K562 (cell line): ENCODE measurements around the gene SGPP2. TPM values are rescaled to one million over a fixed set of nuclear protein-coding genes. Genes with fewer than 3 reads are reported as not detected.

ENCODE experiments used
- ATAC-seq: fragments of 200-7000 bp; cut with Tn5 transposase; 3 replicates; pipeline ENCODE4 v1.9.1; 2020; ENCODE audit warnings: moderate library complexity
- BruUV-seq: library from RNA; stranded (reverse); fragments of 400-500 nt; replicated peaks from 2 replicates; lab custom pipeline; 2021; lab: Mats Ljungman, UMichigan
- CTCF ChIA-PET: fragments of 300-600 bp; formaldehyde crosslinking; extraction: SDS; loops from one replicate; lab custom pipeline; 2021; ENCODE audit warnings: low intra/inter-chr PET ratio; lab: Yijun Ruan, JAX
- POLR2A ChIA-PET: fragments of 300-600, 350-650 bp; sonication (Branson Sonifier 250); formaldehyde crosslinking; extraction: SDS; loops from one replicate; lab custom pipeline; 2021; ENCODE audit warnings: antibody characterized with exemption, inconsistent platforms; lab: Yijun Ruan, JAX
- DNase-seq, 4 experiments: peaks; one replicate each; pipeline versions ENCODE4 v3.0.0 to v3.0.0-alpha.2; 2011 to 2018; ENCODE audit warnings: low spot score in 3 of 4, mixed read lengths in 3 of 4; ENCODE audit errors: extremely low read depth in 1 of 4
- FAIRE-seq: peaks from 2 replicates; lab custom pipeline; 2011; peaks lifted over from hg19 to GRCh38; lab: Jason Lieb, UNC
- H2AFZ ChIP-seq: 2 replicates; pipeline ENCODE4 v1.6.0; 2011; ENCODE audit warnings: low read depth, low read length, control low read depth, inconsistent platforms
- H3K27ac ChIP-seq: fragments of 200-600 bp; 3 replicates; pipeline ENCODE4 v1.8.0; 2011; ENCODE audit warnings: low read depth, mild to moderate bottlenecking, control low read depth, inconsistent platforms, low read length, moderate library complexity, mixed read lengths; ENCODE audit errors: extremely low read depth
- H3K27me3 ChIP-seq, 2 experiments: fragments of 300-600 bp in 1 of 2; 2 replicates in 1 of 2; 3 replicates in 1 of 2; pipeline versions ENCODE4 v1.6.0 to v1.8.0; 2011; ENCODE audit warnings: inconsistent platforms in 2 of 2, low read length in 2 of 2, mild to moderate bottlenecking in 1 of 2, mixed read lengths in 1 of 2, moderate library complexity in 1 of 2; ENCODE audit not compliant: control insufficient read depth in 2 of 2, insufficient read depth in 2 of 2
- H3K36me3 ChIP-seq: fragments of 300-600 bp; 3 replicates; pipeline ENCODE4 v1.8.0; 2011; ENCODE audit warnings: mild to moderate bottlenecking, low read length, inconsistent platforms; ENCODE audit not compliant: control insufficient read depth, insufficient read depth
- H3K4me1 ChIP-seq, 2 experiments: fragments of 200-600 bp in 1 of 2; replicated peaks in 1 of 2; 2 replicates in 1 of 2; 3 replicates in 1 of 2; pipeline versions ENCODE4 v1.5.1 to v1.8.0; 2011; ENCODE audit warnings: inconsistent platforms in 2 of 2, low read length in 2 of 2, mild to moderate bottlenecking in 1 of 2, mixed read lengths in 1 of 2, moderate library complexity in 1 of 2; ENCODE audit not compliant: control insufficient read depth in 2 of 2, insufficient read depth in 2 of 2
- H3K4me2 ChIP-seq: 2 replicates; pipeline ENCODE4 v1.6.1; 2011; ENCODE audit warnings: low read length, control low read depth, inconsistent platforms, mixed read lengths; ENCODE audit not compliant: insufficient read depth
- H3K4me3 ChIP-seq: fragments of 200-600 bp; sonication (generic), shearing (Covaris generic); 2 replicates; pipeline ENCODE4 v1.5.1; 2016; ENCODE audit warnings: control low read depth, inconsistent platforms
- H3K79me2 ChIP-seq: fragments of 200-600 bp; 3 replicates; pipeline ENCODE4 v1.8.0; 2011; ENCODE audit warnings: low read length, inconsistent platforms; ENCODE audit not compliant: control insufficient read depth, insufficient read depth
- H3K9ac ChIP-seq, 2 experiments: 2 replicates each; pipeline versions ENCODE4 v1.6.0 to v1.6.1; 2011; ENCODE audit warnings: low read depth in 2 of 2, low read length in 2 of 2, control low read depth in 1 of 2, inconsistent platforms in 1 of 2, mild to moderate bottlenecking in 1 of 2, mixed read lengths in 1 of 2; ENCODE audit not compliant: insufficient read depth in 1 of 2
- H3K9me1 ChIP-seq: one replicate; pipeline ENCODE4 v1.6.0; 2011; ENCODE audit warnings: inconsistent platforms, mild to moderate bottlenecking, low read length, moderate library complexity; ENCODE audit not compliant: control insufficient read depth, insufficient read depth
- H3K9me3 ChIP-seq: replicated peaks from 2 replicates; pipeline ENCODE4 v1.5.1; 2011; ENCODE audit warnings: low read depth, low read length, inconsistent platforms; ENCODE audit not compliant: control insufficient read depth, insufficient read depth
- H4K20me1 ChIP-seq: replicated peaks from 2 replicates; pipeline ENCODE4 v1.6.1; 2011; ENCODE audit warnings: low read length, inconsistent platforms, mixed read lengths; ENCODE audit not compliant: control insufficient read depth, insufficient read depth
- BMI1 ChIP-seq: fragments of 150-350 bp; IDR thresholded peaks from 2 replicates; pipeline ENCODE4 v1.6.1; 2014; ENCODE audit warnings: low read length
- CBFA2T3 ChIP-seq: fragments of 450-650 bp; IDR thresholded peaks from 2 replicates; pipeline ENCODE4 v1.6.1; 2017
- GTF2A2 ChIP-seq: IDR thresholded peaks from 2 replicates; pipeline ENCODE4 v1.6.1; 2016; ENCODE audit warnings: mild to moderate bottlenecking, missing genetic modification characterization, missing compliant biosample characterization
- HEY1 ChIP-seq: fragments of 250-450 bp; sonication (Bioruptor Pico); IDR thresholded peaks from 2 replicates; pipeline ENCODE4 v1.5.0; 2020; ENCODE audit warnings: mild to moderate bottlenecking, moderate library complexity, borderline replicate concordance
- KAT8 ChIP-seq: fragments of 450-650 bp; IDR thresholded peaks from 2 replicates; pipeline ENCODE4 v1.6.1; 2016; ENCODE audit warnings: low read depth, mild to moderate bottlenecking
- MAFF ChIP-seq: IDR thresholded peaks from 2 replicates; pipeline ENCODE4 v1.6.1; 2012; ENCODE audit warnings: low read length, improper control_type of control experiment
- NCOA2 ChIP-seq, 2 experiments: fragments of 450-650 bp; IDR thresholded peaks; 2 replicates each; pipeline ENCODE4 v1.6.1; 2018; ENCODE audit warnings: mild to moderate bottlenecking in 2 of 2, moderate library complexity in 1 of 2; ENCODE audit not compliant: partially characterized antibody in 2 of 2
- POLR2A ChIP-seq: fragments of 450-650 bp; conservative IDR thresholded peaks from 2 replicates; pipeline ENCODE4 v1.6.1; 2016
- SMAD2 ChIP-seq: fragments of 150-350 bp; IDR thresholded peaks from 2 replicates; pipeline ENCODE4 v1.6.1; 2014; ENCODE audit warnings: low read depth, mild to moderate bottlenecking, low read length
- SRSF1 ChIP-seq: fragments of 200-400 bp; formaldehyde crosslinking; IDR thresholded peaks from 2 replicates; pipeline ENCODE4 v1.6.1; 2017; ENCODE audit warnings: mild to moderate bottlenecking, low read depth, low read length, moderate library complexity
- ZNF175 ChIP-seq: fragments of 200-800 bp; sonication (Bioruptor generic); IDR thresholded peaks from 2 replicates; pipeline ENCODE4 v1.6.1; 2016; ENCODE audit warnings: low read depth, mild to moderate bottlenecking, missing genetic modification characterization, missing compliant biosample characterization
- ZNF263 ChIP-seq: sonication (generic); formaldehyde crosslinking; IDR thresholded peaks from 2 replicates; pipeline ENCODE4 v1.8.0; 2022; ENCODE audit warnings: mild to moderate bottlenecking, missing genetic modification reagents, borderline replicate concordance
- ZNF41 ChIP-seq: fragments of 250-450 bp; sonication (Bioruptor Pico); conservative IDR thresholded peaks from 2 replicates; pipeline ENCODE4 v1.4.0; 2020; ENCODE audit warnings: mild to moderate bottlenecking
- ZNF699 ChIP-seq: fragments of 250-450 bp; sonication (Bioruptor Pico); IDR thresholded peaks from 2 replicates; pipeline ENCODE4 v1.8.0; 2021; ENCODE audit warnings: mild to moderate bottlenecking, moderate library complexity; ENCODE audit not compliant: insufficient replicate concordance
- WGBS: fragments of 100-300 bp; shearing (Covaris generic); methylation state at CpG from one replicate; pipeline ENCODE4 v1.1.6; 2016; ENCODE audit warnings: low coverage, mixed read lengths; ENCODE audit not compliant: insufficient coverage; ENCODE audit errors: missing lambda C conversion rate; 5-methylcytosine and 5-hydroxymethylcytosine counted together
- in situ Hi-C: fragments of 300-500 bp; cut with MboI; formaldehyde crosslinking; loops from 4 replicates; pipeline ENCODE4 v1.15.0; 2018; ENCODE audit warnings: inconsistent platforms, mixed read lengths
- intact Hi-C: fragments of 100-400 bp; cut with micrococcal nuclease; formaldehyde crosslinking; loops from 2 replicates; pipeline ENCODE4 v1.14.2; 2022
- polyA plus RNA-seq, 8 experiments: library from polyadenylated mRNA; depleted of rRNA in 4 of 8; stranded (reverse) in 5 of 8; unstranded in 3 of 8; fragments of >200 nt; fragmentation: Nextera tagmentation in 2 of 8; fragmentation: Illumina TruSeq in 1 of 8; extraction: Ambion mirVana in 2 of 8; extraction: Trizol in 1 of 8; gene quantifications; 2 replicates each; pipeline versions ENCODE4 v1.2.1 to v1.2.3, GENCODE V29; 2011 to 2014; ENCODE audit warnings: inconsistent platforms in 1 of 8, missing spikeins in 1 of 8
- total RNA-seq, 7 experiments: library from RNA; depleted of rRNA in 6 of 7; stranded (reverse); fragments of >200 nt in 6 of 7; fragmentation: Illumina TruSeq in 2 of 7; extraction: Trizol in 2 of 7; gene quantifications; 2 replicates each; pipeline versions ENCODE4 v1.2.1 to v1.2.3, GENCODE V29; 2011 to 2021; ENCODE audit warnings: low replicate concordance in 1 of 7
- TF ChIP-seq, protein P1 (sequence below): fragments of 250-450 bp; sonication (Bioruptor Pico); IDR thresholded peaks from 2 replicates; pipeline ENCODE4 v1.8.0; 2022; ENCODE audit warnings: inconsistent platforms, mild to moderate bottlenecking, moderate library complexity, borderline replicate concordance

The SGPP2 gene
- total and polyA plus RNA-seq, 9 of the 15 experiments (the other 6 are each of a cell fraction or from before 2014, with no cell fraction given): 0.01 to 0.04 TPM; not detected in 7

DNA sequence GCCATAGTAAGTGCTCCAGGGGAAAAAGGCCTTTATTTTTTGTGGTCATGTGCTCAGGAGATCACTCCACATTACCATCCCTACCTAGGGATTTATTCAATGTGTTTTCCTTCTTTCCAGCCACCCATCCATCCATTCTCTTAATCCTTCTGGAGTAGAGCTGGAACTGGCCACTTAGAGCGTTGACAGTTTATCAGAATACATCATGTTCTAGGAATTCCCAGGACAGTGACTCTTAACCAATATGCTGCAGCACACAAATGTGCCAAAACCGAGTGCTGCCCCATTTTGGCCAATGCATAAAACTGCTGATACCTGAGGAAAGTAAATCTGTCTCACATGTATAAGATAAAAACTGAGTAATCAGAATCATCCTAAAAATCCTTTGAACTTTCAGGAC lies 167.8 kb downstream of the SGPP2 start:
- no TSS peak for BruUV-seq
- Histone ChIP-seq H4K20me1 (no peaks in the 10 kb centered on the region), H3K9me3 (no peaks in the 10 kb centered on the region), H3K4me3 (no peak overlapping the region), H3K27me3 (no peaks in the 10 kb centered on the region), H3K4me1 (no peaks in the 10 kb centered on the region), H3K36me3 (peaks cover 59% of the 10 kb centered on the region), H3K79me2 (peaks cover 3% of the 10 kb centered on the region; the same call in 1 of the 3 replicates), H3K27ac (no peak overlapping the region), H3K9ac (no peak overlapping the region), H3K9me1 (no peaks in the 10 kb centered on the region), H3K4me2 (no peak overlapping the region), H2AFZ (no peak overlapping the region)
- WGBS: 28% methylated on average over 2 of the region's 2 CpGs
- no peak for FAIRE-seq
- intact Hi-C loops (no loop called here), in situ Hi-C loops (no loop called here)
- ChIA-PET POLR2A (no interaction called here), CTCF (no interaction called here)
- no peak for TF ChIP-seq ZNF263 (CRISPR knock-in tag)
- no peak for TF ChIP-seq POLR2A
- no peak for TF ChIP-seq SRSF1
- DNase-seq: no peak
- no peak for ATAC-seq

DNA sequence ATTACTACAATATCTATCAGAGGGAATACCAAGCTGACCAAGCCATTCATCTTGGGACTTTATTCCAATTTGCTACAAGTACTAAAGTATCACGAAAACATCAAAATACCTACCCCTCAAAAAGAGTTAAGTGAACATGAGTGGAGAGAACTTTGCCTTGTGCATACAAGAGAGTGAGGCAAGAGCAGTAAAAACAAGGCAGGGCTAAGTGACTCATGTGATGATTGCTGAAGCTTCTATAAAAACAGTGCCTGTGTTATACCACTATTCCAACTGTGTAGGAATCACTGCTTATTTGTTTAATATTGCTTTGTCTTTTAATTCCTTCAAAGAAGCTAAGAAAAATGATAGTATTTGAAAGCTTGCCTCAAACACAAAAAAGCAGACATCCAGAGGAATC lies 170.3 kb downstream of the SGPP2 start:
- H3K4me2 ChIP-seq: no peak overlapping the region
- H3K4me3 ChIP-seq: no peak overlapping the region
- peaks cover 82% of the 10 kb centered on the region for H3K36me3 ChIP-seq
- BruUV-seq: no TSS peak
- ChIA-PET POLR2A (interaction anchor here (0.6 to 1.5 kb wide), 3 partner anchors 12 to 335 kb away, joined by 3 read pairs; no protein-coding TSS in a partner anchor), CTCF (no interaction called here)
- no peaks in the 10 kb centered on the region for H3K9me3 ChIP-seq
- no peak overlapping the region for H3K27ac ChIP-seq
- H3K9me1 ChIP-seq: no peaks in the 10 kb centered on the region
- no peak for DNase-seq
- H3K4me1 ChIP-seq: no peaks in the 10 kb centered on the region
- no peak overlapping the region for H2AFZ ChIP-seq
- 92% methylated on average over 1 of the region's 1 CpG for WGBS
- in situ Hi-C loops (no loop called here), intact Hi-C loops (no loop called here)
- H4K20me1 ChIP-seq: no peaks in the 10 kb centered on the region
- no peak overlapping the region for H3K9ac ChIP-seq
- no peak for ATAC-seq
- H3K27me3 ChIP-seq: no peaks in the 10 kb centered on the region
- FAIRE-seq: no peak
- peaks cover 4% of the 10 kb centered on the region; the same call in 1 of the 3 replicates for H3K79me2 ChIP-seq
- TF ChIP-seq, protein P1, sequence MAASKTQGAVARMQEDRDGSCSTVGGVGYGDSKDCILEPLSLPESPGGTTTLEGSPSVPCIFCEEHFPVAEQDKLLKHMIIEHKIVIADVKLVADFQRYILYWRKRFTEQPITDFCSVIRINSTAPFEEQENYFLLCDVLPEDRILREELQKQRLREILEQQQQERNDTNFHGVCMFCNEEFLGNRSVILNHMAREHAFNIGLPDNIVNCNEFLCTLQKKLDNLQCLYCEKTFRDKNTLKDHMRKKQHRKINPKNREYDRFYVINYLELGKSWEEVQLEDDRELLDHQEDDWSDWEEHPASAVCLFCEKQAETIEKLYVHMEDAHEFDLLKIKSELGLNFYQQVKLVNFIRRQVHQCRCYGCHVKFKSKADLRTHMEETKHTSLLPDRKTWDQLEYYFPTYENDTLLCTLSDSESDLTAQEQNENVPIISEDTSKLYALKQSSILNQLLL: no peak
- no peak for TF ChIP-seq HEY1
- TF ChIP-seq GTF2A2 (tag): no peak
- no peak for TF ChIP-seq SMAD2
- no peak for TF ChIP-seq BMI1
- TF ChIP-seq NCOA2 (IDR thresholded peaks at IDR 0.05; ENCODE audit: partially characterized antibody in 2 of 2): no peak
- TF ChIP-seq MAFF: no peak
- no peak for TF ChIP-seq KAT8
- TF ChIP-seq ZNF41 (CRISPR knock-in tag): no peak
- no peak for TF ChIP-seq ZNF175 (CRISPR knock-in tag)
- TF ChIP-seq ZNF699 (CRISPR knock-in tag): no peak
- no peak for TF ChIP-seq CBFA2T3
